ENCODE data around the gene EIF1AD.
"Not testable (repeated sequence)": the region's sequence is repeated elsewhere in the genome, so short reads cannot be mapped to it uniquely, and the experiment has no call there.

The EIF1AD gene

GRCh38 chr11:66036334-66036710 lies 34.4 kb upstream of the EIF1AD start:
- TF ChIP-seq CTCF (IDR thresholded peaks at IDR 0.05; ENCODE audit: low read depth, low read length, missing control alignments) = no peak

GRCh38 chr11:66035653-66036333 lies 33.8 kb upstream of the EIF1AD start:
- no peak for TF ChIP-seq CTCF (IDR thresholded peaks at IDR 0.05; ENCODE audit: low read depth, low read length, missing control alignments)
- DNase-seq (ENCODE audit: extremely low read depth, low read depth) = no peak
- no peak overlapping the region for H3K4me3 ChIP-seq (replicated peaks; ENCODE audit: low read depth, low read length)

More at GRCh38 chr11:66036334-66036710, 34.4 kb upstream of the EIF1AD start:
- H3K4me3 ChIP-seq (replicated peaks; ENCODE audit: low read depth, low read length) = no peak overlapping the region
- DNase-seq (ENCODE audit: extremely low read depth, low read depth) = no peak

GRCh38 chr11:66032957-66033735 lies 31.2 kb upstream of the EIF1AD start:
- no peak for DNase-seq (ENCODE audit: extremely low read depth, low read depth)

GRCh38 chr11:66026017-66026529 lies 24.1 kb upstream of the EIF1AD start, which contains the start of gene CATSPER1:
TSS of gene CATSPER1 (minus strand) at chr11:66026479. CDS start at chr11:66026379, 100 bp downstream.
- H3K4me3 ChIP-seq (replicated peaks; ENCODE audit: low read depth, low read length) = no peak within 1 kb of the TSS
- no peak for TF ChIP-seq CTCF (IDR thresholded peaks at IDR 0.05; ENCODE audit: low read depth, low read length, missing control alignments)
- DNase-seq (ENCODE audit: extremely low read depth, low read depth) = no peak

More at GRCh38 chr11:66032957-66033735, 31.2 kb upstream of the EIF1AD start:
- no peak for TF ChIP-seq CTCF (IDR thresholded peaks at IDR 0.05; ENCODE audit: low read depth, low read length, missing control alignments)
- no peak overlapping the region for H3K4me3 ChIP-seq (replicated peaks; ENCODE audit: low read depth, low read length)

- H3K4me3 ChIP-seq (replicated peaks; ENCODE audit: low read depth, low read length); DNase-seq (ENCODE audit: extremely low read depth, low read depth): not testable (repeated sequence)
Observed at GRCh38 chr11:66023186-66023440, 21.2 kb upstream of the EIF1AD start.

GRCh38 chr11:66022401-66023185 lies 20.6 kb upstream of the EIF1AD start:
- no peak overlapping the region for H3K4me3 ChIP-seq (replicated peaks; ENCODE audit: low read depth, low read length)
- TF ChIP-seq CTCF (IDR thresholded peaks at IDR 0.05; ENCODE audit: low read depth, low read length, missing control alignments) = peak; percentile 85
- DNase-seq (ENCODE audit: extremely low read depth, low read depth) = no peak
